Measurements from ENCODE around the gene RAD51B.

Gene RAD51B

DNA sequence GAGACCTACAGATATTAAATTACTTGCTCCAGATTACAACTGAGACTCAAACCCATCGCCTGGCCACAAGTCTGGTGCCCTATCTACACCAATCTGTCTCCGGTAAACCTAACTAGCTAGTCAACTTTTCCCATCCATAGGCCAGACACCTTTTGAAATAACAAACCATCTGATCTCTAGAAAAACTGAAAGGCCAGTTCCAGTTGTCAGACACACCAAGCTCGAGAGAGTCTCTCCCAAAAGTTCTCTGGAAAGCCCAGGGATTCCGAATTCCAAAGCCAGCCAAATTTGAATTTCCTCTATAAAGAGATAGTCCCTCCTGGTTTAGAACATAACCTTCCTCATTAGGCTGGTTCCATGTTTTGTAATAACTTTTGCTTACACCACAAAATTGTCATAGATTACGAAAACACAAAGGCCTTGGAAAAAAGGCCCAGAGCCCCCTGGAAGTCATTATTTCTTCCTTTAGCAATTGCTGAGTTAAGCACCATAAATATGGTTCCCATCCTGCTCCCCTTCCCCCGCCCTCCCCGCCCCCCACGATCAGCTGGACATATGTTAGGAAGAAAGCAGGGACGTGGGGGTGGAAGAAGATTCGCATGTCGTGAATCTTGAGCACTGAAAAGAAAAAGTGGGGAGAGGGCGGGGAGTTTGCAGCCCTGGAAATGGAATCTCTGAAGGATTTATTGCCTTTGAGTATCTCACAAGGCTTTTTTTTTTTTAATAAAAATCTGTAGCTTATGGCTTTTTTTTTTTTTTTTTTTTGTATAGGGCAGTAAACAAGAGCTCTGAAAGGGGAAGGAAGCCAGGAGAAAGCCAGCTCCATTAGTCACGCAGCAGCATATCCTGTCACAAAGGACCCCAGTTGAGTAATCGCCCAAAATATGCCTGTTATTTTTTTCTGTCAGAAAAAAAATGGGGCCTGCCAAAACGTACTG is 862.9 kb downstream of the RAD51B start:
- peak in 1 of 2 donors; percentile 13 for DNase-seq (ENCODE audit: low read depth in 2 of 2)

DNA sequence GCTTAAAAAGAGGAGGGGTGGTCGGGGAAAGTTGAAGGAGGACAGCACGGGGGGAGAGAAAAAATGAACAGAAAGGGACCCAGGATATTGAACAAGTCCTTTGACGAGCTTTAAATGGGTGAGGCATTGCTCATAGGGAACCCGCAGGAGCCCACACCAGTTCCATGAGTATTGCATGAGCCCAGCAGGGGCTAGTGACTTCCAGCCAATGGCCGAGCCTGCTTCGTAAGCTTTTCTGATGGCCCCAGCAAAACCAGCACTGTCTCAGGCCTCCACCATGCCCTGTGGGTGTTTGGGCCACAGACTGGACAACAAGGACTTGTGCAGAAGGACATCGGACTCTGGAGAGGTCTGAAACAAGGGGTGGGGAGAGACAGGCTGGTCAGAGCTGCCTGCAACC is 863.7 kb downstream of the RAD51B start:
- DNase-seq (ENCODE audit: low read depth in 2 of 2): no peak

DNA sequence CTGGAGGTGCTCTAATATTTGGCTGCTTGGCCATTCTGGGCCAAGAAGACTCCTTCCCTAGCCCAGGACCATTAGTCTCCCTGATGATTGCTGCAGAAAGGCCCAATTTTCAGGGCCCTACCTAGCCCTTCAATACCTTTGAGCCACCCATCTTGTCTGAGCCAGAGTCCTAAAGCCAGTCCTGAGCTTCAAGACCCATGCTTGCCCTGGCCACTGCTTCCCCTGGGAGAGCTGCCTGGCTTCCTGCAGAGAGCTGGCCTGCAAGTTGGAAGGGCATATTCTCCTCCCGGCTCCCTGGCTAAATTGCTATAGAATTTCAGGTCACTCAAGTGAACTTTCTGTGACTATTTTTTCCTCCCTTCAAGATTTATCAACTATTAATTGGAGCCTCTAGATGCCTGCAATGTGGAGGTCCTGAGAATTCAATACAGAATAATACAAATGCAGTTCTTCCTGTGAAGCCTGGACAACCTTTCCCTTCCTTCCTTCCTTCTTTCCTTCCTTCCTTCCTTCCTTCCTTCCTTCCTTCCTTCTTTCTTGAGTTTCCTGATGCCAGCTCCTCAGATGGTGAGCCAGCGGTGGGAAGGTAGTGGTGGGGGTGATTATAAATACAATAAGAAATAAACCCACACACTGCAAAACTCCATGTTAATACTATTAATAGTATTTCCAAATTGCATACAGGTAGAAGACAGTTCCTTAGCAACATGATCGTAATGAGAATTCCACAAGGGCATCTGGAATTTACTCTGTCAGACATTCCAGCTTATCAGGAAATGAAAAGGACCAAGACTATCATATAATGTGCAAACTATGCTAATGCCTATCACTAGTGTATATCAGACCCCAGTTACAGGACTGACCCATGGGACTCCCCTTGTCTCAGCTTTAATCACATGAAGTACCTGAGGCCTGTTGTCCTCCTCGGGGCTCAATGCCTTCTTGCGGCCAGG is 865.2 kb downstream of the RAD51B start:
- DNase-seq (ENCODE audit: low read depth in 2 of 2): no peak

DNA sequence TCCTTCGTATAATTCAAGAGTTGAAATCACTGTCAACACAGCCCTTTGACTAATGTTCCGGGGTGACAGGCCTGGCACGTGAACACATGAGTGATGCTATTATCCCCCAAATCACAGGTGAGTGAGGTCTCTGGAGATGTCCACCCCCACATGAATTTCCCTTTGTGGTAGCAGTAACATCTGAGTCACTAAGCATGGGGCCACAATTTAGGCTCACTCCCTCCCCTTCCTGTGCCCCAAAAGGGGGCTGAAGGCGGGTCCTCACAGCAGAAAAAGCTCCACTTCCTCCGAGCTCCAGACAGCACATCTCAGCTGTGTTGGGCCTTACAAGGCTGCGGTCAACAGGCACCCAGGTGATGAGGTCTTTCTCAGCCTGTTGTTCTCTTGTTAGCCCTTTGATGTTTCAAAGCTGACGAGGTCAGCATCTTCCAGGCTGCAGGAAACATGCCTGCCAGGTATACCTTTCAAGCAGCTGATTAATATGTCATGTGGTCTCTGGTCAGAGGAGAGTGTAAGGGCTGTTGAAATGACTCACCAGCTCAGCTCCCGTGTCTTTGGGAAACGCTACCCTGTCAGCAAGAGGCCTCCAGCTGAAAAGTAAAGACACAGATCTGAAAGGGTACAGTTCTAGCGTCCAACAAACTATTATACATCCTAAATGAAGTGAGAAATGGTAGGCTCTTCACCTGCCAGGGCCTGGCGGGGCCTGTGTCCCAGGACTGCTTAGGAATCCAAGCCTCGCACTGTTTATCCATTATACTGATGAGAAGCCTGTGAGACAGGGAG is 866.0 kb downstream of the RAD51B start:
- DNase-seq (ENCODE audit: low read depth in 2 of 2): peak; percentile 59 to 72

DNA sequence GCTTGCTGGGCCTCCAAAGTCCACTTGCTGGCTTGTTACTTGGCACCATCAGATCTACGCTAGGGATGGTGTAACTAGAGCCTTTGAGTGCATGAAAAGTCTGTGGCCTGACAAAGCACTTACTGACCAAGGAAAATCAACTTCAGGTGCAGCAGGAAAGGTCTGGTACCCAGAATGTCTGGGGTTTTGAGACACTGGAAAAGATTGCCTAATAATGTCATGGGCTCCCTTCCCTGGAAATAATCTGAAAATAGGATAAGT is 866.6 kb downstream of the RAD51B start:
- DNase-seq (ENCODE audit: low read depth in 2 of 2): no peak

DNA sequence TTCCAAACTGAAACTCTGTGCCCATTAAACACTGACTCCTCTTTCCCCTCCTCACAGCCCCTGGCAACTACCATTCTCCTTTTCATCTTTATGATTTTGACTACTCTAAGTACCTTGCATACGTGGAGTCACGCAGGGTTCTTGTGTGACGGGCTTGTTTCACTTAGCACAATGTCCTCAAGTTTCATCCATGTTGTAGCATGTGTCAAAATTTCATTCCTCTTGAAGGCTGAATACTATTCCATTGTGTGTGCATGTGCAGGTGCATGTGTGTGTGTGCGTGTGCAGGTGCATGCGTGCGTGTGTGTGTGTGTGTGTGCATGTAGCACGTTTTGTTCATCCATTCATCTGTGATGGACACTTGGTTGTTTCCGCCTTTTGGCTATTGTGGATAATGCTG is 867.1 kb downstream of the RAD51B start:
- no peak for DNase-seq (ENCODE audit: low read depth in 2 of 2)

DNA sequence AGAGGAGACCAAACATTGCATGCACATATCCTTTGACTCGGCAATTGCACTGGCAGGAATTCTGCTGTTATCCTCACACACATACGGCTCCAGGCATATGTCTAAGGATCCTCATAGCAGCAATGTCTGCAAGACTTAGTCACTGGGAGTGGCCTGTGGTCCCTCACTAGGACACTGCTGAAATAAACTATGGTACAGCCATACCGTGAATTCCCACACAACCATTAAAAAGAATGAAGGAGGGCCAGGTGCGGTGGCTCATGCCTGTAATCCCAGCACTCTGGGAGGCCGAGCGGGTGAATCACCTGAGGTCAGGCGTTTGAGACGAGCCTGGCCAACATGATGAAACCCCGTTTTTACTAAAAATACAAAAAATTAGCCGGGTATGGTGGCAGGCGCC is 868.2 kb downstream of the RAD51B start:
- DNase-seq (ENCODE audit: low read depth in 2 of 2): no peak

DNA sequence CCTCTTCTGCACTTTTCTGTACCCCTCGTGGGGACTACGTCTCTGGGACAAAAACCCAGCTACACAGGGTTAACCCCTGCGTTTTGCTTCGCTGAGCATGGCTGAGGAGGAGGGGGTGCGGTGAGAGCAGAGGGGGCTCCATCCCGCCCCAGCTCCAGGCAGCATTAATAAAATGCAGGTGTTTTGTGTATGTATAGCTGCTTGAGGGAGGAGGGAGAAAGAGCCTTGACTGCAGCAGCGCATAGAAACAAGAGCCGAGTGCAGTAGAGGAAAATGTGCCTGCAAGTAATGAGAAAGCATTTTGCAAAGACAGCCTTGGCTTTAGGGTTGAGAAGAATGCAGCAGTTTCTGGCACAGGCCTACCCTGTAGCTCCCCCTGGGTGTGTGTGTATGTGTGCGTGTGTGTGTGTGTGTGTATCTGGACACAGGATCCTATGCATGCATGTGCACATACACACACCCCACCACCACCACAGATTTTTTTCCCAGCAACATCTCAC is 869.3 kb downstream of the RAD51B start:
- DNase-seq (ENCODE audit: low read depth in 2 of 2): no peak

DNA sequence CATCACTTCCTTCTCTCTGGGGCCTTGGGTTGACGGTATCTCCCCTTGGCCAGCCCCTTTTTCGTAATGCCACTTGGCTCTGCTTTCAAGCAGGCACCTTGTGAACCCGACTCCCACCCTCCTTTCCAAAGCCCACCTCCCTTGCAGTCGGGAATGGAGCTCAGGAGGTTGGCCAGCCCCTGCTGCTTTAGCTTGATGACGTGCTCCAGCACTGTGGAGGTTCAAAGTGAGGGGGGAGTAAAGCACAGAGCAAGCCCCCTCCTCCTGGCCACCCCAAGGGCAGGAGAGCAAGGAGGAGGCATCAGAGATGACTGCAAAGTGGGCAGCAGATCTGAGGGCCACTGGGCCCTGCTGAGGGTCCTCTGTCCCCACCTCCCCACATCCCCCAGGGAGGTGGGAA is 869.9 kb downstream of the RAD51B start:
- no peak for DNase-seq (ENCODE audit: low read depth in 2 of 2)

DNA sequence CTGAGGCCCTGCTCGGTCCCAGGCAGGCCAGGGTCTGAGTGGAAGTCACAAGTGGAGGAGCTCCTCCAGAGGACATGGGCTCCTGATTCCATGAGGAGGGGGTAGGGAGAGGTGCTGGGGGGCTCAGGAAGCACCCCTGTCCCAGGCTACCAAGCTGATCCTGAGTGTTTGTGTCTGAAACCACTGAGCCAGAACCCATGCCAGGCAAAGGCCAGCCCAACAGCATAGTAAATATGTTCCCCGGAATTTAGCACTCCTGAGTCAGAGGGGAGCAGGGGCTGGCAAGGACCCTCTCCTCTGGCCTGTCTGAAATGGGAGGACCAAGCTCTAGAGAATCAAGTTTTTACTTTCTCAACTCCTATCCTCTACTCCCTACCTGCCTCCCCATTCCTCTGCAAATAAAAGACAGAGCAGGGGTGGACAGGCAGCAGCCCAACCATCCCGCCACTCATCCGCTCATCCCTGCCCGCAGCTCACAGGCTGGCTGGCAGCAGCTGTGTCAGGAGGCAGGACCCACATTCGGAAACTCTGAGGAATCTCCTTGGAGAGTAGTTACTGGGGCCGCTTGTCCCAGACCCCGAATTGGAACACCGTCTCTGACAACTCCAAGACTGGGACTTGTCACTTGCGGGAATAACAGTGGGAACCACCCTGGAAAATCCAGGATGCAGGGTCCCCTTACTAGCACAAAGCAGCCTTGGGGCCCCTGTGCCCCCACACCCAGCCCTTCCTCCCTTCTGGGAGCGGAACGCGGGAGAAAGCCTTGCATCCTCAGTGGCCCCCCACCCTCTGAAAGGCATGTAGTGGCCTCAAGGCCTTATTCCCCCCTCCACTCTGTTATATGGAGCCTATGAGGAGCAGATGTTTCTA is 870.7 kb downstream of the RAD51B start:
- DNase-seq (ENCODE audit: low read depth in 2 of 2): no peak

DNA sequence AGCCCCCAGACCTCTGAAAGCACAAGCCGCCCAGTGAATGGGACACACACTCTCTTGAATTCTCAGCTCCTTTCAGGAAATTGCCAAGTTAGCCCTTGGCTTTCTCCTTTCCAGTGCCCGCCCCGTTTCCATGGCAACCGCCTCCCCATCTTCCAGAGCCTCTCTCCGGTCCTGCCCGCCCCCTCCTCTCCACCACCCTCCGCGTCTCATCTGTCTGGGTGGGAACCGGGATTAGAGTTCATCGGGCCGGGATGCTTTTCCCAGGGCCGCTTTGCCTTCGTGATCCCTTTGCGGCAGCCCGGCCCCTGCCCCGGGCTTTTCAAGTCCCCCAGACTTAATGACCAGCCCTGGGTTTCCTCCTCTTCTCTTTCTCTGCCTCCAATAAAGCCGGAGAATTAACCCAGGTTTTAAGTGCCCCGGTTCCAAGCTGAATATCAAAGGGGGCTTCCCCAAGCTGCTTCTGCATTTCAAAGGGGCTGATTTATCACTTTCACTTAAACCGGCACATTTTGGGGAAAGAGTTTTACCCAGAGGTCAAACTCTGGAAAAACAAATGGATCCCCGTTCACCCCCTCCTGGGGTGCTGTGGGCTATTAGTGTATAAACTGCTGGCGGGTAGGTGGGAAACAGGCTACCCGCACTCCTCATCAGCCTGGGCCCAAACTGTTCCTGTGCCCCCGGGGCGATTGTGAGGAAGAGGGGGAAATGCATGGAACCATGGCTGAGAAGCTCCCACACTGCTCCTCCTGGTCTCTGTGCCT is 871.6 kb downstream of the RAD51B start:
- no peak for DNase-seq (ENCODE audit: low read depth in 2 of 2)

DNA sequence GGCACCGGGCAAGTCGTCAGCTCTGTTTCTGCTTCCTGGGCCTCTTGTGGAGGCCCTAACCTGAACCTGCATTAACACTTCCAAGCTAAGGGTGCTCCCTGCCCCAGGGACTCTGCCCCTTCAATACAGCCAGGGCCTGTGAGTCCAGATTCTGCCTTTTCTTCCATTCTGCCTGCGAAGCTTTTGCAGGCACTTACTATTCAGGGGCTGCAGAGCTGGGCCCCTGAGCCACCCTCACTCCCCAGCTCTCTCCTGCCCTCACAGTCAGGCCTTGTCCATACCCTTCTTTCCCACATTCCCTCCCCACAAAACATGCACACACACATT is 872.2 kb downstream of the RAD51B start:
- no peak for DNase-seq (ENCODE audit: low read depth in 2 of 2)

DNA sequence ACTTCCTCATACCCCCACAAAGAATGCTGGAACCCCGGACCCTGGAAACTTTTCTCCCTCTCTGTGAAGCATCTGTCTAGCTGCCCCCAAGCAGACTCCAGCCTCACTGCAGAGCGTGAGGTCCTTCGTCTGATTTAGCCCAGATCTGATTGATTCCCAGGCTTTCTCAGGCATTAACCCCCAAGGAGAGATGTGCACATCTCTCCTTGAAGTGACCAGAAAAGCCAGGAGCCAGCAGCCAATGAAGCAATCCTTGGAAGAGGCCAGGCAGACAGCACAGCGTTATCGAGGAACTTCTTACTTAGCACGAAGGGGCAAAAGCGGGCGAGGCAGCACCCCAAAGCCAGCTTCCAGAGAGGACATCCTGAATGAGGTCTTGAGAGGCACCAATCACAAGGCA is 872.6 kb downstream of the RAD51B start:
- DNase-seq (ENCODE audit: low read depth in 2 of 2): no peak

DNA sequence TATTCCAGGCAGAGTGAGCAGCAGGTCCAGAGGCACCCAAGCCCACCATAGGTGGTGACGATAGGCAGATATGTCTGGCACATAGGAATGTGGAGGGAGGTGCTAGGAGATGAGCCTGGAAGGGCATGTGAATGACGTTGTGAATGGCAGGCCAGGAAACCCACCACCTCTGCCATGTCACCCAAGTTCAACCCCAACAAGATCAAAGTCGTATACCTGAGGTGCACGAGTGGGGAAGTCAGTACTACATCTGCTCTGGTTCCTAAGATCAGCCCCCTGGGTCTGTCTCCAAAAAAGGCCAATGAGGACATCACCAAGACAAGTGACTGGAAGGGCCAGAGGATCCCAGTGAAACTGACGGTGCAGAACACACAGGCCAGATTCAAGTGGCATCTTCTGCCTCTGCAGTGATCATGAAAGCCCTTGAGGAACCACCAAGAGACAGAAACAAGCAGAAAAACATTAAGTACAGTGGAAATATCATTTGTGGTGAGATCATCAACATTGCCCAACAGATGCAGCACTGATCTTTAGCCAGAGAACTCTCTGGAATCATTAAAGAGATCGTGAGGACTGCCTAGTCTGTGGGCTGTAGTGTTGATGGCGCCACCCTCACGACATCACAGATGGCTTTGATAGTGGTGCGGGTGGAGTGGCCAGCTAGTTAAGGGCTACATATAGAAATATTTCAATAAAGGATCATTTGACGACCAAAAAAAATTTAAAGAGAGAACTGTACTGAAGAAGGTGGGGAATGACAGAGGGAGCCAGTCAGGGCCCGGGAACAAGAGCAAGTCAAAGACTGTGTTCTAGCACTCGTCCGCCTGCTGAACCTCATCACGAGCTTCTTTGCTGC is 873.6 kb downstream of the RAD51B start:
- DNase-seq (ENCODE audit: low read depth in 2 of 2): no peak

DNA sequence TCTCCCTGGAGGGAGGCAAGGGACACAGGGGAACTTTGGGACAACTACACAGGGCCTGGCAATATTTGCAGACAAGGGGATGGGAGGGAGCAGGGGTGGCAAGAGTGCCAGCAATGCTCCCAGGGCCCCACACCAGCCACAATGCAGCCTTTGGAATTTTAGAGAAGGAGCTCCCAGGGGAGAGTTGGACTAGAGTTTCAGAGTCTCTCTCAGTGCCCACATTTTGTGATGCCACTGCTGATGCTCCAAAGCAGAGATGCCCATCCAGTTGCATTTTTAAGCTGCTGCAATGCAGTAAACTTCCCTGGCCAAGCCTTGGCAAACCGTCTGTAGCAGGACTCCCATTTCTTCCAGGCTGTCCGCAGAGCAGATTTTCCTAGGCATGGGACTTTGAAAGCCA is 874.3 kb downstream of the RAD51B start:
- DNase-seq (ENCODE audit: low read depth in 2 of 2): no peak

DNA sequence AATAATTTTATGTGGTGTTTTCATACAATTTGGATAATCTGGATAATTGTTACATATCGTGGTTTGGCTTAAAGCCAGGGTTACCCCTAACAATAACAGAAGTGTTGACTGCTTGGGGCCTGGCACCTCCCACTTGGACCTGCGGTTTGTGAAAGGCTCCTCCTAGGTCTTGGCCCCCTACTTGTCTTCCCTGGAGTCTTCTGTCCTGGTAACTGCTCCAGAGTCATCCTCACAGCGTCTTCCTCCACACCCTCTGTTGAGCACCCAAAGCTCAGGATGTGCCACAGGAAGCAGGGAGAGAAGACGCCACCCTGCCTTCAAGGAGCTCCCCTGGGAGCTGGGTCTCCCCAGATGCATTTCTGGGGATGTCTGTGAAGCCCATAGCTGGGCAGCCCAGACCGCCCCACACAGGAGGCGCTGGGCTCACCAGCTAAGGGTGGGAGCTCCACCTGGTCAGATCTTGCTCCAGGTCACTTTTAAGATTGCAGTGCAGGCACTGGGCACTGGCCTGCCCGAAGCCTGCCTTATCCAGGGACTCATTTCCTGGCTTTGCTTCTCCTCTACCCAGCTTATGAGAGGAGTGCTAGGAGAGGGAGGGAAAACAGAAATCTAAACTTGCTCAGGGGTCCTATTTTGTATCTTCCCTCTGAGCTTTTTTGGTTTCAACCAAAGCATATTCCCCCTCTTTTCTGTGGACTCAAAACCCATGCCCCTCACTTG is 875.1 kb downstream of the RAD51B start:
- DNase-seq (ENCODE audit: low read depth in 2 of 2): no peak

DNA sequence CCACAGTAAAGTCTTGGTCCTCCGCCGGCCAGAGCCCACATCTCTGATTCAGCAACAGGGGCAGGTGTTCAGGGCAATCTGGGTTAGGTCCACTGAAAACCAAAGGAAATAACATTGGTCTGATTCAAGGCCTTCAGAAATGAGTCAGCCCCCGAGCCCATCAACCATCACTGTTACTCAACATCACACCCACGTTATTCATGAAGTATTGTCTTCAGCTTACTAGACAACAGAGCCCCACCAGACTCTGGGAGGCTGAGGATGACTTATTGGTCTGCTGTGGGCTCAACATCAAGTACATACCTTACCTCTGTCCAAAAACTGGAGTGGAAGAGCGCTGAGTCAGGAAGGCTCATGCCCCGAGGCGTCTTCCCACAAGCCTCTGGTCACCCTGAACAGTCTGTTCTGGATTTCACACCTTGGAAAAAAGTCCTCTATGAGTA is 875.8 kb downstream of the RAD51B start:
- peak in 1 of 2 donors; percentile 24 for DNase-seq (ENCODE audit: low read depth in 2 of 2)

DNA sequence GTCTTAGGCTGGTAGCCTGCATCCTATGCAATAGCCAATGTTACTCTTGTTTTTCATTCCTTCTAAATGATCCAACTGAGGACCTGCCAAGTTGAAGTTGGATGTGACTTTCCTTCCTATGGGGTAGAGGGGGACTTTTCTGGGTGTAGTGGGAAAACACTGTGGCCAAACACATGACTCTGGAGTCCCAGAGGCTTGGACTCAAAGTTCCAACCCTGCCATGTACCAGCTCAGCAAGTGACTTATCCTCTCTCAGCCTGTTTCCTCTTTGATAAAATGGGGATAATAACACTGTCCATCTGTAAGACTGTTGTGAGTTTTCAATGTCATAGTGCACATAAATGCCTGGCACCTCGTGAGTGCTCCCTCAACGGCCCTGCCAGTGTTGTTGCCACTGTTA is 876.3 kb downstream of the RAD51B start:
- DNase-seq (ENCODE audit: low read depth in 2 of 2): no peak

DNA sequence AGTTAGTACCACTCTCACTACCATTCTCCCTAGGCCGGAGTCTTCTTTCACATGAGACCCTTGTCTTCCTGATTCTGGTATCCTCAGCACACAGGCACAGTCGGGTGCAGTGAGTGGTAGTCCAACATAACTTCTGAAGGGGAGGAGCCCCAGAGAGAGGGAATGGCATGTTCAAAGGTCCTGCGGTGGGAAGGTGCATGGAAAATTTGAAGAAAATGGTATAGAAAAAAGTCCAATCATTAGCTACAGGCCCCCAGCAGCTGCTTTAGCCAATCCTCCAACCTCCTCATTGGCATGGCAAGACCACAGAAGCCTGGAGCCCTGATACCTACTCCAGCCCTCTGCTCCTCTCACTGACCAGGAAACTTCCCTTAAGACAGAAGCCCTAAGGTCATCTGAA is 876.7 kb downstream of the RAD51B start:
- no peak for DNase-seq (ENCODE audit: low read depth in 2 of 2)
